HEK293 (cell line): ENCODE results near the gene TIMM17A.

Experiments used
- CTCF ChIA-PET: fragments of 350-600 bp; formaldehyde crosslinking; extraction: SDS; loops from one replicate; lab custom pipeline; 2021; ENCODE audit warnings: antibody characterized with exemption; lab: Yijun Ruan, JAX
- POLR2A ChIA-PET: fragments of 300-600 bp; formaldehyde crosslinking; extraction: SDS; loops from one replicate; lab custom pipeline; 2020; ENCODE audit warnings: antibody characterized with exemption, inconsistent platforms; lab: Yijun Ruan, JAX
- H3K27ac ChIP-seq: fragments of 200-500 bp; sonication (Bioruptor generic); 2 replicates; pipeline ENCODE4 v1.5.1; 2014; ENCODE audit warnings: low read depth, low read length, control low read depth, inconsistent platforms; ENCODE audit errors: extremely low read depth
- H3K36me3 ChIP-seq, 2 experiments: fragments of 200-500 bp in 1 of 2; sonication (Bioruptor generic) in 1 of 2; 1 replicate in 1 of 2; 2 replicates in 1 of 2; pipeline ENCODE4 v1.5.1; 2014 to 2017; ENCODE audit warnings: inconsistent platforms in 2 of 2, low read length in 2 of 2; ENCODE audit not compliant: control insufficient read depth in 2 of 2, insufficient read depth in 1 of 2
- H3K4me1 ChIP-seq: fragments of 200-500 bp; sonication (Bioruptor generic); 2 replicates; pipeline ENCODE4 v1.5.1; 2014; ENCODE audit warnings: mild to moderate bottlenecking, low read length, inconsistent platforms; ENCODE audit not compliant: control insufficient read depth, insufficient read depth
- H3K4me3 ChIP-seq: 2 replicates; pipeline ENCODE4 v1.5.1; 2011; ENCODE audit warnings: low read depth, mild to moderate bottlenecking, control low read depth, low read length, moderate library complexity
- H3K9me3 ChIP-seq: fragments of 200-500 bp; sonication (Bioruptor generic); 2 replicates; pipeline ENCODE4 v1.5.1; 2014; ENCODE audit warnings: low read depth, low read length, inconsistent platforms; ENCODE audit not compliant: control insufficient read depth, insufficient read depth
- BCL6B ChIP-seq: fragments of 450-650 bp; formaldehyde crosslinking; IDR thresholded peaks from 2 replicates; pipeline ENCODE4 v1.5.1; 2017; ENCODE audit warnings: missing biosample characterization, missing genetic modification characterization
- HOXD13 ChIP-seq: sonication (generic); formaldehyde crosslinking; IDR thresholded peaks from 2 replicates; pipeline ENCODE4 v1.8.0; 2022; ENCODE audit warnings: missing genetic modification reagents, borderline replicate concordance
- KLF10 ChIP-seq: fragments of 450-650 bp; IDR thresholded peaks from 2 replicates; pipeline ENCODE4 v1.5.1; 2018; ENCODE audit warnings: missing biosample characterization, mild to moderate bottlenecking, missing genetic modification characterization
- KLF16 ChIP-seq: fragments of 450-650 bp; formaldehyde crosslinking; IDR thresholded peaks from 2 replicates; pipeline ENCODE4 v1.5.1; 2017; ENCODE audit warnings: missing biosample characterization, missing genetic modification characterization
- MEIS1 ChIP-seq: sonication (generic); formaldehyde crosslinking; IDR thresholded peaks from 2 replicates; pipeline ENCODE4 v1.8.1; 2022; ENCODE audit warnings: missing genetic modification reagents, mild to moderate bottlenecking, borderline replicate concordance
- OVOL3 ChIP-seq: fragments of 450-650 bp; formaldehyde crosslinking; IDR thresholded peaks from 2 replicates; pipeline ENCODE4 v1.5.1; 2016; ENCODE audit warnings: missing biosample characterization, missing genetic modification characterization
- REPIN1 ChIP-seq: fragments of 450-650 bp; formaldehyde crosslinking; IDR thresholded peaks from 2 replicates; pipeline ENCODE4 v1.5.1; 2017; ENCODE audit warnings: missing biosample characterization, missing genetic modification characterization, low read depth
- SALL2 ChIP-seq: fragments of 450-650 bp; formaldehyde crosslinking; IDR thresholded peaks from 2 replicates; pipeline ENCODE4 v1.5.0; 2017; ENCODE audit warnings: missing biosample characterization, mild to moderate bottlenecking, missing genetic modification characterization, borderline replicate concordance
- SETDB1 ChIP-seq: IDR thresholded peaks from one replicate; pipeline ENCODE4 v1.6.1; 2017; ENCODE audit warnings: mild to moderate bottlenecking, low read length, moderate library complexity, mixed read lengths; ENCODE audit not compliant: insufficient read length
- SP3 ChIP-seq: fragments of 450-650 bp; formaldehyde crosslinking; IDR thresholded peaks from 2 replicates; pipeline ENCODE4 v1.5.1; 2016; ENCODE audit warnings: missing biosample characterization, missing genetic modification characterization
- TRIM28 ChIP-seq: IDR thresholded peaks from 2 replicates; pipeline ENCODE4 v1.6.1; 2011; ENCODE audit warnings: low read length, control low read depth, borderline replicate concordance
- YY1 ChIP-seq: fragments of 450-650 bp; formaldehyde crosslinking; IDR thresholded peaks from 2 replicates; pipeline ENCODE4 v1.5.1; 2018; ENCODE audit warnings: missing biosample characterization, missing genetic modification characterization
- ZBTB1 ChIP-seq: fragments of 450-650 bp; formaldehyde crosslinking; IDR thresholded peaks from 2 replicates; pipeline ENCODE4 v1.5.1; 2016; ENCODE audit warnings: missing biosample characterization, missing genetic modification characterization
- ZFP3 ChIP-seq: fragments of 450-650 bp; formaldehyde crosslinking; IDR thresholded peaks from 2 replicates; pipeline ENCODE4 v1.5.1; 2016; ENCODE audit warnings: low read depth, missing biosample characterization, missing genetic modification characterization
- ZNF132 ChIP-seq: fragments of 450-650 bp; formaldehyde crosslinking; IDR thresholded peaks from 2 replicates; pipeline ENCODE4 v1.5.1; 2017; ENCODE audit warnings: missing biosample characterization, missing genetic modification characterization, borderline replicate concordance
- ZNF138 ChIP-seq: fragments of 450-650 bp; formaldehyde crosslinking; IDR thresholded peaks from 2 replicates; pipeline ENCODE4 v1.5.1; 2016; ENCODE audit warnings: missing biosample characterization, missing genetic modification characterization, borderline replicate concordance
- ZNF223 ChIP-seq: fragments of 450-650 bp; formaldehyde crosslinking; IDR thresholded peaks from 2 replicates; pipeline ENCODE4 v1.5.1; 2016; ENCODE audit warnings: missing biosample characterization, missing genetic modification characterization
- ZNF280D ChIP-seq: fragments of 450-650 bp; formaldehyde crosslinking; IDR thresholded peaks from 2 replicates; pipeline ENCODE4 v1.5.1; 2016; ENCODE audit warnings: missing biosample characterization, missing genetic modification characterization
- ZNF354C ChIP-seq: fragments of 450-650 bp; formaldehyde crosslinking; IDR thresholded peaks from 2 replicates; pipeline ENCODE4 v1.5.1; 2016; ENCODE audit warnings: missing biosample characterization, missing genetic modification characterization, low read depth, borderline replicate concordance
- ZNF37A ChIP-seq: fragments of 450-650 bp; IDR thresholded peaks from 2 replicates; pipeline ENCODE4 v1.5.1; 2018; ENCODE audit warnings: missing biosample characterization, missing genetic modification characterization
- ZNF48 ChIP-seq: fragments of 450-650 bp; formaldehyde crosslinking; IDR thresholded peaks from 2 replicates; pipeline ENCODE4 v1.5.1; 2016; ENCODE audit warnings: missing biosample characterization, missing genetic modification characterization
- ZNF488 ChIP-seq: fragments of 450-650 bp; formaldehyde crosslinking; IDR thresholded peaks from 2 replicates; pipeline ENCODE4 v1.5.1; 2016; ENCODE audit warnings: missing biosample characterization, missing genetic modification characterization
- ZNF548 ChIP-seq: fragments of 450-650 bp; formaldehyde crosslinking; IDR thresholded peaks from 2 replicates; pipeline ENCODE4 v1.5.1; 2016; ENCODE audit warnings: missing biosample characterization, missing genetic modification characterization
- ZNF549 ChIP-seq: fragments of 450-650 bp; IDR thresholded peaks from 2 replicates; pipeline ENCODE4 v1.5.1; 2018; ENCODE audit warnings: missing biosample characterization, missing genetic modification characterization, mild to moderate bottlenecking, inconsistent platforms, moderate library complexity
- ZNF600 ChIP-seq: fragments of 450-650 bp; formaldehyde crosslinking; IDR thresholded peaks from 2 replicates; pipeline ENCODE4 v1.5.1; 2016; ENCODE audit warnings: missing biosample characterization, missing genetic modification characterization
- ZNF707 ChIP-seq: fragments of 450-650 bp; formaldehyde crosslinking; IDR thresholded peaks from 2 replicates; pipeline ENCODE4 v1.5.1; 2016; ENCODE audit warnings: missing biosample characterization, missing genetic modification characterization
- ZNF837 ChIP-seq: fragments of 450-650 bp; formaldehyde crosslinking; IDR thresholded peaks from 2 replicates; pipeline ENCODE4 v1.5.1; 2016; ENCODE audit warnings: missing biosample characterization, missing genetic modification characterization
- ZSCAN5A ChIP-seq: fragments of 450-650 bp; formaldehyde crosslinking; IDR thresholded peaks from 2 replicates; pipeline ENCODE4 v1.5.1; 2016; ENCODE audit warnings: missing biosample characterization, missing genetic modification characterization
- TF ChIP-seq, protein P1 (sequence below): fragments of 450-650 bp; formaldehyde crosslinking; IDR thresholded peaks from 2 replicates; pipeline ENCODE4 v1.5.1; 2016; ENCODE audit warnings: missing biosample characterization, missing genetic modification characterization

TIMM17A gene

GRCh38 chr1:201955729-201956143 lies 433 bp downstream of the TIMM17A start:
- ChIA-PET CTCF (interaction anchor here (0.6 to 2.6 kb wide), 3 partner anchors 10 to 91 kb away, joined by 3 to 20 read pairs (median 7); no protein-coding TSS in a partner anchor), POLR2A (interaction anchor here (0.9 to 1.8 kb wide), 8 partner anchors 9 to 79 kb away, joined by 3 to 16 read pairs (median 4); partner anchors contain the start of gene LMOD1)
- peaks cover 29 to 31% of the 10 kb centered on the region in 2 experiments for H3K36me3 ChIP-seq
- H3K4me1 ChIP-seq = no peaks in the 10 kb centered on the region
- peak overlapping the region; percentile 79 for H3K4me3 ChIP-seq
- no peaks in the 10 kb centered on the region for H3K9me3 ChIP-seq
- peak overlapping the region; percentile 41; the same call in 1 of the 2 replicates for H3K27ac ChIP-seq
- TF ChIP-seq ZNF354C (tag by site-specific recombination) (no peak), SETDB1 (no peak), ZNF548 (tag by site-specific recombination) (no peak), OVOL3 (tag by site-specific recombination) (no peak), ZNF600 (0 out of 2 replicates have a peak, but pooled peaks have one; percentile 8), ZNF488 (no peak), SP3 (tag by site-specific recombination) (no peak), ZFP3 (tag by site-specific recombination) (no peak), ZNF280D (tag by site-specific recombination) (no peak), TRIM28 (no peak), ZNF707 (tag by site-specific recombination) (no peak), ZBTB1 (no peak), KLF10 (no peak), YY1 (tag by site-specific recombination) (0 out of 2 replicates have a peak, but pooled peaks have one; percentile 2), HOXD13 (CRISPR knock-in tag) (no peak), ZNF223 (tag by site-specific recombination) (no peak), ZNF48 (tag by site-specific recombination) (no peak), KLF16 (tag by site-specific recombination) (no peak), MEIS1 (no peak), ZNF132 (tag by site-specific recombination) (no peak), SALL2 (tag by site-specific recombination) (no peak), BCL6B (tag by site-specific recombination) (no peak), ZNF37A (tag by site-specific recombination) (no peak), ZNF837 (no peak), ZNF138 (no peak), REPIN1 (0 out of 2 replicates have a peak, but pooled peaks have one; percentile 35), ZNF549 (tag by site-specific recombination) (no peak), ZSCAN5A (no peak)
- TF ChIP-seq, protein P1, sequence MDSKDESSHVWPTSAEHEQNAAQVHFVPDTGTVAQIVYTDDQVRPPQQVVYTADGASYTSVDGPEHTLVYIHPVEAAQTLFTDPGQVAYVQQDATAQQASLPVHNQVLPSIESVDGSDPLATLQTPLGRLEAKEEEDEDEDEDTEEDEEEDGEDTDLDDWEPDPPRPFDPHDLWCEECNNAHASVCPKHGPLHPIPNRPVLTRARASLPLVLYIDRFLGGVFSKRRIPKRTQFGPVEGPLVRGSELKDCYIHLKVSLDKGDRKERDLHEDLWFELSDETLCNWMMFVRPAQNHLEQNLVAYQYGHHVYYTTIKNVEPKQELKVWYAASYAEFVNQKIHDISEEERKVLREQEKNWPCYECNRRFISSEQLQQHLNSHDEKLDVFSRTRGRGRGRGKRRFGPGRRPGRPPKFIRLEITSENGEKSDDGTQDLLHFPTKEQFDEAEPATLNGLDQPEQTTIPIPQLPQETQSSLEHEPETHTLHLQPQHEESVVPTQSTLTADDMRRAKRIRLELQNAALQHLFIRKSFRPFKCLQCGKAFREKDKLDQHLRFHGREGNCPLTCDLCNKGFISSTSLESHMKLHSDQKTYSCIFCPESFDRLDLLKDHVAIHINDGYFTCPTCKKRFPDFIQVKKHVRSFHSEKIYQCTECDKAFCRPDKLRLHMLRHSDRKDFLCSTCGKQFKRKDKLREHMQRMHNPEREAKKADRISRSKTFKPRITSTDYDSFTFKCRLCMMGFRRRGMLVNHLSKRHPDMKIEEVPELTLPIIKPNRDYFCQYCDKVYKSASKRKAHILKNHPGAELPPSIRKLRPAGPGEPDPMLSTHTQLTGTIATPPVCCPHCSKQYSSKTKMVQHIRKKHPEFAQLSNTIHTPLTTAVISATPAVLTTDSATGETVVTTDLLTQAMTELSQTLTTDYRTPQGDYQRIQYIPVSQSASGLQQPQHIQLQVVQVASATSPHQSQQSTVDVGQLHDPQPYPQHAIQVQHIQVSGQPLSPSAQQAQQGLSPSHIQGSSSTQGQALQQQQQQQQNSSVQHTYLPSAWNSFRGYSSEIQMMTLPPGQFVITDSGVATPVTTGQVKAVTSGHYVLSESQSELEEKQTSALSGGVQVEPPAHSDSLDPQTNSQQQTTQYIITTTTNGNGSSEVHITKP (tag by site-specific recombination) = peak; percentile 52
